Kidney epithelial cell (primary cell): Measurements from ENCODE around the gene MAPK1IP1L. TPM values are rescaled to one million over a fixed set of nuclear protein-coding genes. Genes with fewer than 3 reads are reported as not detected.

Experiments
- DNase-seq: peaks from one replicate; pipeline ENCODE4 v3.0.0-alpha.2; 2010; ENCODE audit warnings: low read depth
- H3K27me3 ChIP-seq: 2 replicates; pipeline ENCODE4 v1.6.0; 2011; ENCODE audit warnings: low read length; ENCODE audit not compliant: control insufficient read depth, insufficient read depth
- H3K36me3 ChIP-seq: 2 replicates; pipeline ENCODE4 v1.5.1; 2011; ENCODE audit warnings: low read length; ENCODE audit not compliant: control insufficient read depth, insufficient read depth
- H3K4me3 ChIP-seq: 2 replicates; pipeline ENCODE4 v1.5.1; 2011; ENCODE audit warnings: low read depth, mild to moderate bottlenecking, control low read depth, low read length
- CTCF ChIP-seq: IDR thresholded peaks from 2 replicates; pipeline ENCODE4 v1.5.1; 2011; ENCODE audit warnings: mild to moderate bottlenecking, moderate library complexity, low read length, control low read depth, inconsistent platforms; ENCODE audit not compliant: insufficient read depth, poor library complexity, severe bottlenecking
- total RNA-seq: library from RNA; depleted of rRNA; stranded (reverse); fragments of >200 nt; gene quantifications from 2 replicates; pipeline ENCODE4 v1.2.3, GENCODE V29; 2015

The MAPK1IP1L gene
- total RNA-seq, 1 donor from 2014 or later, result 114 TPM

GRCh38 chr14:55118761-55119160 is 67.3 kb downstream of the MAPK1IP1L start:
- Histone ChIP-seq H3K4me3 (no peak overlapping the region), H3K27me3 (no peaks in the 10 kb centered on the region), H3K36me3 (no peaks in the 10 kb centered on the region)
- no peak for DNase-seq
- no peak for TF ChIP-seq CTCF

Other genes with a start within 250 kb of the MAPK1IP1L start
- 30.8 and 30.9 TPM in 2 replicates for gene GCH1, start 148.8 kb upstream of the MAPK1IP1L start, total RNA-seq
- gene WDHD1, start 24.5 kb upstream of the MAPK1IP1L start, total RNA-seq, result 7.6 and 8.0 TPM in 2 replicates
- 18.6 and 18.7 TPM in 2 replicates for gene SOCS4, start 24.4 kb upstream of the MAPK1IP1L start, total RNA-seq
- 114 and 126 TPM in 2 replicates for gene LGALS3, start 77.6 kb downstream of the MAPK1IP1L start, total RNA-seq
- gene DLGAP5, start 139.9 kb downstream of the MAPK1IP1L start, total RNA-seq, result 4.4 and 5.3 TPM in 2 replicates
- gene FBXO34, start 219.8 kb downstream of the MAPK1IP1L start, total RNA-seq, result 16.6 and 18.4 TPM in 2 replicates